ENCODE measurements around the gene OLR1.

Gene OLR1

GRCh38 chr12:10175846-10176636 is 4.1 kb upstream of the OLR1 start:
- H3K4me3 ChIP-seq (ENCODE audit: low read depth, low read length), result no peak overlapping the region
- TF ChIP-seq, protein P1, sequence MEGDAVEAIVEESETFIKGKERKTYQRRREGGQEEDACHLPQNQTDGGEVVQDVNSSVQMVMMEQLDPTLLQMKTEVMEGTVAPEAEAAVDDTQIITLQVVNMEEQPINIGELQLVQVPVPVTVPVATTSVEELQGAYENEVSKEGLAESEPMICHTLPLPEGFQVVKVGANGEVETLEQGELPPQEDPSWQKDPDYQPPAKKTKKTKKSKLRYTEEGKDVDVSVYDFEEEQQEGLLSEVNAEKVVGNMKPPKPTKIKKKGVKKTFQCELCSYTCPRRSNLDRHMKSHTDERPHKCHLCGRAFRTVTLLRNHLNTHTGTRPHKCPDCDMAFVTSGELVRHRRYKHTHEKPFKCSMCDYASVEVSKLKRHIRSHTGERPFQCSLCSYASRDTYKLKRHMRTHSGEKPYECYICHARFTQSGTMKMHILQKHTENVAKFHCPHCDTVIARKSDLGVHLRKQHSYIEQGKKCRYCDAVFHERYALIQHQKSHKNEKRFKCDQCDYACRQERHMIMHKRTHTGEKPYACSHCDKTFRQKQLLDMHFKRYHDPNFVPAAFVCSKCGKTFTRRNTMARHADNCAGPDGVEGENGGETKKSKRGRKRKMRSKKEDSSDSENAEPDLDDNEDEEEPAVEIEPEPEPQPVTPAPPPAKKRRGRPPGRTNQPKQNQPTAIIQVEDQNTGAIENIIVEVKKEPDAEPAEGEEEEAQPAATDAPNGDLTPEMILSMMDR (IDR thresholded peaks at IDR 0.05; ENCODE audit: low read depth, low read length), result no peak

GRCh38 chr12:10174986-10175614 is 3.2 kb upstream of the OLR1 start:
- TF ChIP-seq, protein P1 (IDR thresholded peaks at IDR 0.05; ENCODE audit: low read depth, low read length), result no peak
- H3K4me3 ChIP-seq (ENCODE audit: low read depth, low read length), result no peak overlapping the region

DNA sequence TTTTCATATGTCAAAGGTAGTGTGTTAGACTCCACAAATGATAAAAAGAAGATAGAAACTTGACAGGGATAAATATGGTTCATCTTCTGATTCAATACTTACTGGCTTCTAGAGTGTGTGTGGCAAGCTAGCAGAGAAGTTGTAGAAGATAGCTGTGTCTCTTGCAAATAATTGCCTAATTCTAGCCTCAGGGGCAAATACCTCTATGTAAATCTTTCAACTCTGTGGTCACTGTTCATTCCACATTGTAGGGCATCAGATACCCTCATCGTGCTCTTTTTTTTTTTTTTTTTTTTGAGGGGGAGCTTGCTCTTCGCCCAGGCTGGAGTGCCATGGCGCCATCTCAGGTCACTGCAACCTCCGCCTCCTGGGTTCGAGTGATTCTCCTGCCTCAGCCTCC is 1.7 kb downstream of the OLR1 start:
- TF ChIP-seq, protein P1 (IDR thresholded peaks at IDR 0.05; ENCODE audit: low read depth, low read length), result no peak
- H3K4me3 ChIP-seq (ENCODE audit: low read depth, low read length), result no peak overlapping the region

GRCh38 chr12:10169104-10169503 is 2.8 kb downstream of the OLR1 start:
- TF ChIP-seq, protein P1 (IDR thresholded peaks at IDR 0.05; ENCODE audit: low read depth, low read length), result no peak
- H3K4me3 ChIP-seq (ENCODE audit: low read depth, low read length), result peak overlapping the region; percentile 42; the same call in 1 of the 2 replicates

DNA sequence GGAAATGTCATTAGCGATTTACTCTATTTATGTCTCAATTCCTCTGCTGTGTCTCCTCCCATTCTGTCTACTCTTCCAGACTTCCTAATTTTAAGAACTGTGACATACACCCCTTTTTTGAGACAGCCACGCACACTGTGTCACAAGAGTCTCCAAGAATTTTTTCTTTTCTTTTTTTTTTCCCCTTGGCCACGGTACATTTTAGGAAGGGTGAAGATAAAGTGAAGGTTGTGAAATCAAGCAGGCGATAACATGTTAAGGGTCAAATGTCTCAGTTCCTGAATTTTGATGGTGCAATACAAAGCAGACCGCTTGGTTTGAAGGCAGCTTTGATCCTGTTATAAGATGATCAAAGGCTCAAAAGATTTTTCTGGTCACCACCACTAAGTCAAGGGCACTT is 4.3 kb downstream of the OLR1 start:
- TF ChIP-seq, protein P1 (IDR thresholded peaks at IDR 0.05; ENCODE audit: low read depth, low read length), result no peak
- no peak overlapping the region for H3K4me3 ChIP-seq (ENCODE audit: low read depth, low read length)

GRCh38 chr12:10165421-10165820 is 6.5 kb downstream of the OLR1 start:
- H3K4me3 ChIP-seq (ENCODE audit: low read depth, low read length), result no peak overlapping the region

More at GRCh38 chr12:10165421-10165820, 6.5 kb downstream of the OLR1 start:
- TF ChIP-seq, protein P1 (IDR thresholded peaks at IDR 0.05; ENCODE audit: low read depth, low read length), result no peak

All from WI38 (cell line).